CD4-positive, alpha-beta memory T cell (primary cell): ENCODE measurements around the gene IFT22. TPM values are rescaled to one million over a fixed set of nuclear protein-coding genes. Genes with fewer than 3 reads are reported as not detected.
"Not testable (repeated sequence)": the region's sequence is repeated elsewhere in the genome, so short reads cannot be mapped to it uniquely, and the experiment has no call there.

ENCODE experiments used
- CTCF ChIA-PET: fragments of 350-600 bp; sonication (Branson Sonifier 250); formaldehyde crosslinking; loops from one replicate; lab custom pipeline; 2021; ENCODE audit warnings: inconsistent platforms; ENCODE audit not compliant: partially characterized antibody; lab: Charles Lee
- POLR2A ChIA-PET: fragments of 350-600 bp; sonication (Branson Sonifier 250); formaldehyde crosslinking; loops from one replicate; lab custom pipeline; 2021; ENCODE audit not compliant: partially characterized antibody; lab: Charles Lee
- DNase-seq, 5 donors: peaks; one replicate each; pipeline versions ENCODE4 v3.0.0 to v3.0.0-alpha.2; 2020 to 2022; ENCODE audit warnings: mixed read lengths in 1 of 5
- H3K27ac ChIP-seq: one replicate; pipeline ENCODE4 v1.7.0; 2013; ENCODE audit warnings: low read depth, low read length
- H3K27me3 ChIP-seq: 2 replicates; pipeline ENCODE4 v1.7.0; 2013; ENCODE audit warnings: mild to moderate bottlenecking, low read length, moderate library complexity; ENCODE audit not compliant: insufficient read depth
- H3K36me3 ChIP-seq: 2 replicates; pipeline ENCODE4 v1.7.0; 2013; ENCODE audit warnings: mild to moderate bottlenecking, low read length, moderate library complexity; ENCODE audit not compliant: insufficient read depth
- H3K4me1 ChIP-seq: 2 replicates; pipeline ENCODE4 v1.7.0; 2013; ENCODE audit warnings: mild to moderate bottlenecking, low read length, moderate library complexity; ENCODE audit not compliant: insufficient read depth
- H3K4me3 ChIP-seq, 2 donors: one replicate each; pipeline ENCODE4 v1.7.0; 2013; ENCODE audit warnings: low read length in 2 of 2, mild to moderate bottlenecking in 1 of 2
- H3K9me3 ChIP-seq, 2 donors: one replicate each; pipeline ENCODE4 v1.7.0; 2013; ENCODE audit warnings: low read length in 2 of 2, control low read depth in 1 of 2; ENCODE audit not compliant: control insufficient read depth in 1 of 2
- H3K27ac Mint-ChIP-seq, 7 donors: one replicate each; pipeline ENCODE4 v1.8.0; 2020 to 2021; ENCODE audit warnings: mixed read lengths in 7 of 7, mild to moderate bottlenecking in 6 of 7, inconsistent platforms in 3 of 7, moderate library complexity in 3 of 7
- H3K27me3 Mint-ChIP-seq, 2 donors: one replicate each; pipeline ENCODE4 v1.8.0; 2020 to 2021; ENCODE audit warnings: mixed read lengths in 2 of 2
- H3K36me3 Mint-ChIP-seq, 2 donors: one replicate each; pipeline ENCODE4 v1.8.0; 2020 to 2021; ENCODE audit warnings: mixed read lengths in 2 of 2, inconsistent platforms in 1 of 2, mild to moderate bottlenecking in 1 of 2
- H3K4me1 Mint-ChIP-seq, 4 donors: one replicate each; pipeline ENCODE4 v1.8.0; 2020 to 2021; ENCODE audit warnings: mixed read lengths in 4 of 4, mild to moderate bottlenecking in 1 of 4
- H3K4me3 Mint-ChIP-seq, 8 donors: one replicate each; pipeline ENCODE4 v1.8.0; 2020 to 2021; ENCODE audit warnings: mixed read lengths in 8 of 8, mild to moderate bottlenecking in 7 of 8, moderate library complexity in 6 of 8, inconsistent platforms in 3 of 8
- H3K9me3 Mint-ChIP-seq, 8 donors: one replicate each; pipeline ENCODE4 v1.8.0; 2020 to 2021; ENCODE audit warnings: mixed read lengths in 8 of 8, mild to moderate bottlenecking in 5 of 8, inconsistent platforms in 3 of 8, moderate library complexity in 1 of 8
- intact Hi-C: fragments of 100-400 bp; cut with micrococcal nuclease; formaldehyde crosslinking; loops from one replicate; pipeline ENCODE4 v1.15.1; 2023
- polyA plus RNA-seq, 2 donors: library from polyadenylated mRNA; unstranded; fragments of 300-500 nt; fragmentation: Illumina TruSeq; gene quantifications; one replicate each; pipeline ENCODE4 v1.2.3, GENCODE V29; 2021
- total RNA-seq, 2 experiments: library from RNA; stranded (reverse); gene quantifications; one replicate each; pipeline ENCODE4 v1.2.3, GENCODE V29; 2021

The IFT22 gene
- total and polyA plus RNA-seq, 4 experiments from 2014 or later: 2.6 to 6.7 (median 4.5) TPM

- POLR2A ChIA-PET, H3K4me1 ChIP-seq, H3K36me3 ChIP-seq, DNase-seq, H3K4me3 ChIP-seq, H3K36me3 Mint-ChIP-seq, H3K9me3 Mint-ChIP-seq, H3K27me3 ChIP-seq, H3K4me1 Mint-ChIP-seq, H3K27ac ChIP-seq, H3K9me3 ChIP-seq, H3K4me3 Mint-ChIP-seq: not testable (repeated sequence)
- H3K27ac Mint-ChIP-seq: peak overlapping the region in 1 of 7 donors; percentile 48
- CTCF ChIA-PET: interaction anchor here (1.3 to 7.9 kb wide), 4 partner anchors 13 to 138 kb away, joined by 4 to 195 read pairs (median 53); no protein-coding TSS in a partner anchor
- peaks cover 3 to 20% of the 10 kb centered on the region in 2 donors for H3K27me3 Mint-ChIP-seq
- intact Hi-C loops: loop anchor here (10.0 kb wide), 1 partner anchor 386 kb away; the partner anchor contains the start of gene ACHE
Observed at GRCh38 chr7:101280912-101281311, 40.7 kb downstream of the IFT22 start.

- no peak for DNase-seq
- Histone ChIP-seq H3K36me3 (no peaks in the 10 kb centered on the region), H3K27me3 (no peaks in the 10 kb centered on the region), H3K27ac (no peak overlapping the region), H3K4me3 (no peak overlapping the region), H3K4me1 (peaks cover 5% of the 10 kb centered on the region), H3K9me3 (no peaks in the 10 kb centered on the region)
- Mint-ChIP-seq H3K9me3 (no peaks in the 10 kb centered on the region), H3K36me3 (no peaks in the 10 kb centered on the region), H3K27me3 (peaks cover 8 to 26% of the 10 kb centered on the region in 2 donors), H3K4me3 (no peak overlapping the region), H3K4me1 (peaks cover 4 to 8% (median 7%) of the 10 kb centered on the region in 4 donors), H3K27ac (no peak overlapping the region)
- intact Hi-C loops: no loop called here
- CTCF ChIA-PET: interaction anchor here (1.2 to 7.9 kb wide), 2 partner anchors 12 to 136 kb away, joined by 5 to 195 read pairs; no protein-coding TSS in a partner anchor
- POLR2A ChIA-PET: no interaction called here
Observed at GRCh38 chr7:101278461-101279292, 42.9 kb downstream of the IFT22 start.

- intact Hi-C loops: no loop called here
- H3K4me1 ChIP-seq: no peaks in the 10 kb centered on the region
- no peaks in the 10 kb centered on the region for H3K36me3 ChIP-seq
- Mint-ChIP-seq H3K27me3 (peaks cover 15 to 35% of the 10 kb centered on the region in 2 donors), H3K27ac (no peak overlapping the region), H3K4me3 (no peak overlapping the region), H3K9me3 (no peaks in the 10 kb centered on the region), H3K4me1 (no peaks in the 10 kb centered on the region), H3K36me3 (no peaks in the 10 kb centered on the region)
- ChIA-PET CTCF (interaction anchor here (2.2 to 7.9 kb wide), 2 partner anchors 133 to 134 kb away, joined by 6 to 195 read pairs; no protein-coding TSS in a partner anchor), POLR2A (no interaction called here)
- DNase-seq: no peak
- H3K9me3 ChIP-seq: no peaks in the 10 kb centered on the region
- no peak overlapping the region for H3K27ac ChIP-seq
- H3K27me3 ChIP-seq: no peaks in the 10 kb centered on the region
- no peak overlapping the region for H3K4me3 ChIP-seq
Observed at GRCh38 chr7:101277155-101277554, 44.5 kb downstream of the IFT22 start.

GRCh38 chr7:101273206-101273605, 48.4 kb downstream of the IFT22 start:
- intact Hi-C loops: no loop called here
- H3K36me3 Mint-ChIP-seq: no peaks in the 10 kb centered on the region
- DNase-seq: no peak
- Histone ChIP-seq H3K9me3 (no peaks in the 10 kb centered on the region), H3K4me3 (no peak overlapping the region), H3K27ac (no peak overlapping the region), H3K27me3 (no peaks in the 10 kb centered on the region), H3K36me3 (no peaks in the 10 kb centered on the region), H3K4me1 (no peaks in the 10 kb centered on the region)
- H3K27ac Mint-ChIP-seq: no peak overlapping the region
- ChIA-PET POLR2A (no interaction called here), CTCF (interaction anchor here (1.6 kb wide), 2 partner anchors 9 to 129 kb away, joined by 4 to 9 read pairs; no protein-coding TSS in a partner anchor)
- no peaks in the 10 kb centered on the region for H3K4me1 Mint-ChIP-seq
- no peak overlapping the region for H3K4me3 Mint-ChIP-seq
- H3K9me3 Mint-ChIP-seq: no peaks in the 10 kb centered on the region
- H3K27me3 Mint-ChIP-seq: peaks cover 17 to 29% of the 10 kb centered on the region in 2 donors

DNA sequence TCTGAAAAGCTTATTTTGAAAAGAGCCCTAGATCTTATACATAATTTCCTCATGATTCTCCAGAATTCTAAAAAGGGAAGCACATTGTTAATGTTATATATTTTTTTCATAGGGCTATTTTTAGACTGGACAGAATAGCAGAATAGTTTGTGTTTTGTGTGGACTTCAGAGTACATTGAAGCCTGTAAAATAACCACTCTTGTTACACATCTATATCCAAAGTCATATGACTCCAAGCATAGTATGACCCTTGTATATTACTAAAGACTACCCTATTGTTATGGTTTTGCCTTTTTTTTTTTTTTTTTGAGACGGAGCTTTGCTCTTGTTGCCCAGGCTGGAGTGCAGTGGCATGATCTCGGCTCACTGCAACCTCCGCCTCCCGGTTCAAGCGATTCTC, 50.6 kb downstream of the IFT22 start:
- H3K27ac Mint-ChIP-seq: no peak overlapping the region
- H3K9me3 Mint-ChIP-seq: no peaks in the 10 kb centered on the region
- DNase-seq: no peak
- intact Hi-C loops: no loop called here
- H3K9me3 ChIP-seq: no peaks in the 10 kb centered on the region
- POLR2A ChIA-PET: no interaction called here
- no peaks in the 10 kb centered on the region for H3K4me1 ChIP-seq
- H3K4me3 ChIP-seq: no peak overlapping the region
- H3K27me3 Mint-ChIP-seq: peaks cover 14 to 22% of the 10 kb centered on the region in 2 donors
- no peak overlapping the region for H3K27ac ChIP-seq
- no peak overlapping the region for H3K4me3 Mint-ChIP-seq
- no peaks in the 10 kb centered on the region for H3K36me3 ChIP-seq
- no peaks in the 10 kb centered on the region for H3K4me1 Mint-ChIP-seq
- no peaks in the 10 kb centered on the region for H3K27me3 ChIP-seq
- CTCF ChIA-PET: no interaction called here
- H3K36me3 Mint-ChIP-seq: no peaks in the 10 kb centered on the region

DNA sequence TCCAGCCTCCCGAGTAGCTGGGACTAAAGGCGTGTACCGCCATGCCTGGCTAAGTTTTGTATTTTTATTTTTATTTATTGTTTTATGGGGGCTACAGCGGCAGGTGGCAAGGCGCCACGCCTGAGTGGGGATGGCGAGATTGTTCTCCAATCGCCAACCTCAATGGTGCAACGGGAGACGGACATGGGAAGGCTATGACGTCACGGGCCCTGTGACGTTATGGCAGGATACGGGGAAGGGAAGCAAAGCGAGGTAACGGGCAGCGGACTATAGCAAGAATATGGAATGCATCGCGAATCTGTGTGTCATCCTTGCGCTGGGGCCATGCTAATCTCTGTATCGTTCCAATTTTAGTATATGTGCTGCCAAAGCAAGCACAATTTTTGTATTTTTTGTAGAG, 51.9 kb downstream of the IFT22 start:
- DNase-seq: no peak
- Mint-ChIP-seq H3K4me3 (no peak overlapping the region), H3K4me1 (no peaks in the 10 kb centered on the region), H3K36me3 (no peaks in the 10 kb centered on the region), H3K9me3 (no peaks in the 10 kb centered on the region), H3K27me3 (peaks cover 12 to 16% of the 10 kb centered on the region in 2 donors), H3K27ac (no peak overlapping the region)
- Histone ChIP-seq H3K4me1 (no peaks in the 10 kb centered on the region), H3K36me3 (no peaks in the 10 kb centered on the region), H3K27ac (no peak overlapping the region), H3K9me3 (no peaks in the 10 kb centered on the region), H3K4me3 (no peak overlapping the region), H3K27me3 (no peaks in the 10 kb centered on the region)
- POLR2A ChIA-PET: no interaction called here
- intact Hi-C loops: no loop called here
- CTCF ChIA-PET: interaction anchor here (0.9 to 1.6 kb wide), 3 partner anchors 13 to 125 kb away, joined by 3 to 7 read pairs (median 4); no protein-coding TSS in a partner anchor

- H3K4me3 ChIP-seq: no peak overlapping the region
- CTCF ChIA-PET: interaction anchor here (1.4 kb wide), 1 partner anchor 17 kb away, joined by 3 read pairs; no protein-coding TSS in a partner anchor
- Mint-ChIP-seq H3K9me3 (no peaks in the 10 kb centered on the region), H3K4me3 (no peak overlapping the region), H3K36me3 (no peaks in the 10 kb centered on the region), H3K27me3 (peaks cover 7% of the 10 kb centered on the region in 2 donors), H3K4me1 (peaks cover 0 to 1% (median 0%) of the 10 kb centered on the region in 4 donors), H3K27ac (no peak overlapping the region)
- H3K36me3 ChIP-seq: no peaks in the 10 kb centered on the region
- no peaks in the 10 kb centered on the region for H3K9me3 ChIP-seq
- intact Hi-C loops: no loop called here
- no peak overlapping the region for H3K27ac ChIP-seq
- H3K27me3 ChIP-seq: no peaks in the 10 kb centered on the region
- POLR2A ChIA-PET: no interaction called here
- DNase-seq: no peak
- H3K4me1 ChIP-seq: no peaks in the 10 kb centered on the region
Observed at GRCh38 chr7:101265622-101266516, 55.7 kb downstream of the IFT22 start.
